NT2/D1 (cell line): ENCODE data around the gene RABEP1.

Experiments used
- SUZ12 ChIP-seq: IDR thresholded peaks from 2 replicates; pipeline ENCODE4 v1.6.1; 2011; ENCODE audit not compliant: insufficient read length, insufficient read depth; ENCODE audit errors: extremely low read depth
- YY1 ChIP-seq: IDR thresholded peaks from 2 replicates; pipeline ENCODE4 v1.6.1; 2011; ENCODE audit not compliant: insufficient read length, insufficient read depth
- ZNF274 ChIP-seq: IDR thresholded peaks from 2 replicates; pipeline ENCODE4 v1.6.1; 2011; ENCODE audit warnings: mild to moderate bottlenecking, low read depth, low read length

- no peak for TF ChIP-seq ZNF274
- no peak for TF ChIP-seq YY1
- TF ChIP-seq SUZ12 = no peak
Measured at GRCh38 chr17:5380491-5381135, 98.5 kb downstream of the RABEP1 start.
